HEK293T (cell line): ENCODE measurements around the gene FSCN2.
"Not testable (repeated sequence)": the region's sequence is repeated elsewhere in the genome, so short reads cannot be mapped to it uniquely, and the experiment has no call there.

Experiments used
- CTCF ChIA-PET: fragments of 350-600 bp; formaldehyde crosslinking; extraction: SDS; loops from one replicate; lab custom pipeline; 2021; ENCODE audit warnings: antibody characterized with exemption, inconsistent platforms; lab: Yijun Ruan, JAX
- POLR2A ChIA-PET: fragments of 350-600 bp; formaldehyde crosslinking; extraction: SDS; loops from one replicate; lab custom pipeline; 2020; ENCODE audit warnings: antibody characterized with exemption, inconsistent platforms; lab: Yijun Ruan, JAX
- DNase-seq: peaks from one replicate; pipeline ENCODE4 v3.0.0; 2012; ENCODE audit warnings: mixed read lengths; ENCODE audit errors: extremely low spot score
- ARNT ChIP-seq: fragments of 450-650 bp; IDR thresholded peaks from 2 replicates; pipeline ENCODE4 v1.6.1; 2017; ENCODE audit warnings: mild to moderate bottlenecking
- BHLHE40 ChIP-seq: fragments of 450-650 bp; IDR thresholded peaks from 2 replicates; pipeline ENCODE4 v1.6.1; 2016; ENCODE audit warnings: mild to moderate bottlenecking, moderate library complexity, borderline replicate concordance
- CTBP1 ChIP-seq: fragments of 450-650 bp; IDR thresholded peaks from 2 replicates; pipeline ENCODE4 v1.6.1; 2016; ENCODE audit warnings: borderline replicate concordance
- ELF4 ChIP-seq: fragments of 450-650 bp; IDR thresholded peaks from 2 replicates; pipeline ENCODE4 v1.6.1; 2017; ENCODE audit warnings: antibody characterized with exemption
- FOXA1 ChIP-seq: fragments of 450-650 bp; IDR thresholded peaks from 2 replicates; pipeline ENCODE4 v1.6.1; 2016; ENCODE audit warnings: mild to moderate bottlenecking
- FOXK2 ChIP-seq: fragments of 450-650 bp; IDR thresholded peaks from 2 replicates; pipeline ENCODE4 v1.6.1; 2016; ENCODE audit warnings: mild to moderate bottlenecking
- FOXM1 ChIP-seq: fragments of 450-650 bp; IDR thresholded peaks from 2 replicates; pipeline ENCODE4 v1.6.1; 2017; ENCODE audit warnings: mild to moderate bottlenecking, borderline replicate concordance
- L3MBTL2 ChIP-seq: fragments of 450-650 bp; conservative IDR thresholded peaks from 2 replicates; pipeline ENCODE4 v1.6.1; 2016; ENCODE audit warnings: mild to moderate bottlenecking
- LEF1 ChIP-seq: fragments of 450-650 bp; IDR thresholded peaks from 2 replicates; pipeline ENCODE4 v1.6.1; 2017; ENCODE audit warnings: mild to moderate bottlenecking, borderline replicate concordance
- NFRKB ChIP-seq: fragments of 450-650 bp; IDR thresholded peaks from 2 replicates; pipeline ENCODE4 v1.6.1; 2016; ENCODE audit warnings: mild to moderate bottlenecking, moderate library complexity
- SP1 ChIP-seq: fragments of 450-650 bp; IDR thresholded peaks from 2 replicates; pipeline ENCODE4 v1.6.1; 2017
- SUZ12 ChIP-seq: fragments of 450-650 bp; IDR thresholded peaks from 2 replicates; pipeline ENCODE4 v1.6.1; 2016; ENCODE audit warnings: mild to moderate bottlenecking
- TARDBP ChIP-seq: fragments of 450-650 bp; IDR thresholded peaks from 2 replicates; pipeline ENCODE4 v1.6.1; 2016
- ZNF384 ChIP-seq: fragments of 450-650 bp; IDR thresholded peaks from 2 replicates; pipeline ENCODE4 v1.6.1; 2016
- TF ChIP-seq, protein P1 (sequence below): fragments of 450-650 bp; IDR thresholded peaks from 2 replicates; pipeline ENCODE4 v1.6.1; 2016

FSCN2 gene

DNA sequence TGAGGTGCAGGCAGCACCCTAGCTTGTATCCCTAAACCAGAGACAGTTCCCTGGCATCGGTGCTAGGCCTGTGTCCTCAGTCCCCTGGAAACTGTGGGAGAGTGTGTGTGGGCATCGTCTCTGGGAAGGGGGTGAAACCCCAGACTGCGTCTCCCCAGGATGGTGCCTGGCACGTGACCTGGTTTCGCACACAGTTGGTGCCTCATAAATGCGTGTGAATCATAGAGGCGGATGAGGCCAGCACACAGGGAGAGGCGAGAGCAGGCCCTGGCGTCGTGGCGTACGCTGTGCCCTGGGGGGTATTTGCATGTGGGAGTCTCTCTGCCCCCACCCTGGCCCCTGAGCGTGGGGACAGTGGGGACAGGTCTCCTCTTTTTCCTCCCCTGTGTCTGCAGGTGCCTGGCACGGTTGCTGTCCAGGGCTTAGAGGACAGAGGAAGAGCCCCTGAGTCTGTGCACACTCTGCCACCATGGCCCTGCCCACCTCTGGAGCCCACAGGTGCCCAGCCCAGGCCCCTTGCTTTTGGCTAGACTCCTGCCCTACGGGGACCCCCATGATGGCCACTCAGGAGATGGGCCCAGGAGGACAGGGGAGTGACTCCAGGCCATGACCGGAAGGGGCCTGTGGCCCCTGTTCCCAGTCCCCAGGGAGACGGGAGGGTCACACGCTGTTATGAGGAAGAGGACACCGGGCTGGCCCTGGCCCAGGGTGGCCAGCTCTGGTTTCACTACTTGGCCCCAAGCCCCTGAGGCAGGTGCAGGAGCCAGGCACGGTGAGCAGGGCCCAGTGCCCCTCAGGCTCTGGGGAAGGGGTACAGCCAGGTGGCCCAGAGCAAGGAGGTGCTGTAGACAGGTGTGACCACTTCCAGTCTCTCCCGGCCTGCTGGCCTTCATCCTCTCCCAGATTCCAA lies 1.3 kb upstream of the FSCN2 start:
- POLR2A ChIA-PET: no interaction called here
- CTCF ChIA-PET: no interaction called here
- no peak for DNase-seq
- TF ChIP-seq NFRKB (no peak), ELF4 (no peak), FOXK2 (no peak), ARNT (no peak), SUZ12 (no peak)

DNA sequence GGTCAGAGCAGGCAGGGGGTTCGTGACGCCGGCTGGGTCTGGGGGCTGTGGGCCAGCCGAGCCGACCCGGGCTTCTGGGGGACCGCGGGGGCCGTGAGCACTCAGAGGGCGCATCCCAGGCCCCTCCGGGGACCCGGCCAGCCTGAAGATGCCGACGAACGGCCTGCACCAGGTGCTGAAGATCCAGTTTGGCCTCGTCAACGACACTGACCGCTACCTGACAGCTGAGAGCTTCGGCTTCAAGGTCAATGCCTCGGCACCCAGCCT lies 140 bp downstream of the FSCN2 start:
- POLR2A ChIA-PET: interaction anchor here (0.9 to 1.8 kb wide), 2 partner anchors 14 to 24 kb away, joined by 3 to 4 read pairs; partner anchors contain the start of gene FAAP100
- CTCF ChIA-PET: no interaction called here
- no peak for DNase-seq
- no peak for TF ChIP-seq TARDBP
- no peak for TF ChIP-seq L3MBTL2
- TF ChIP-seq, protein P1, sequence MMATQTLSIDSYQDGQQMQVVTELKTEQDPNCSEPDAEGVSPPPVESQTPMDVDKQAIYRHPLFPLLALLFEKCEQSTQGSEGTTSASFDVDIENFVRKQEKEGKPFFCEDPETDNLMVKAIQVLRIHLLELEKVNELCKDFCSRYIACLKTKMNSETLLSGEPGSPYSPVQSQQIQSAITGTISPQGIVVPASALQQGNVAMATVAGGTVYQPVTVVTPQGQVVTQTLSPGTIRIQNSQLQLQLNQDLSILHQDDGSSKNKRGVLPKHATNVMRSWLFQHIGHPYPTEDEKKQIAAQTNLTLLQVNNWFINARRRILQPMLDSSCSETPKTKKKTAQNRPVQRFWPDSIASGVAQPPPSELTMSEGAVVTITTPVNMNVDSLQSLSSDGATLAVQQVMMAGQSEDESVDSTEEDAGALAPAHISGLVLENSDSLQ: no peak
- no peak for TF ChIP-seq LEF1
- TF ChIP-seq ARNT: no peak
- no peak for TF ChIP-seq FOXA1

DNA sequence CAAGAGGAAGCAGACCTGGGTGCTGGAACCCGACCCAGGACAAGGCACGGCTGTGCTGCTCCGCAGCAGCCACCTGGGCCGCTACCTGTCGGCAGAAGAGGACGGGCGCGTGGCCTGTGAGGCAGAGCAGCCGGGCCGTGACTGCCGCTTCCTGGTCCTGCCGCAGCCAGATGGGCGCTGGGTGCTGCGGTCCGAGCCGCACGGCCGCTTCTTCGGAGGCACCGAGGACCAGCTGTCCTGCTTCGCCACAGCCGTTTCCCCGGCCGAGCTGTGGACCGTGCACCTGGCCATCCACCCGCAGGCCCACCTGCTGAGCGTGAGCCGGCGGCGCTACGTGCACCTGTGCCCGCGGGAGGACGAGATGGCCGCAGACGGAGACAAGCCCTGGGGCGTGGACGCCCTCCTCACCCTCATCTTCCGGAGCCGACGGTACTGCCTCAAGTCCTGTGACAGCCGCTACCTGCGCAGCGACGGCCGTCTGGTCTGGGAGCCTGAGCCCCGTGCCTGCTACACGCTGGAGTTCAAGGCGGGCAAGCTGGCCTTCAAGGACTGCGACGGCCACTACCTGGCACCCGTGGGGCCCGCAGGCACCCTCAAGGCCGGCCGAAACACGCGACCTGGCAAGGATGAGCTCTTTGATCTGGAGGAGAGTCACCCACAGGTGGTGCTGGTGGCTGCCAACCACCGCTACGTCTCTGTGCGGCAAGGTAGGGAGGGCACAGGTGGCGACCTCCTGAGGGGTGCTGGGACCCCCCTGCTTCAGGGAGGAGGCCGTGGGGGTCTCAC lies 667 bp downstream of the FSCN2 start:
- POLR2A ChIA-PET: interaction anchor here (0.9 to 1.8 kb wide), 2 partner anchors 13 to 23 kb away, joined by 3 to 4 read pairs; partner anchors contain the start of gene FAAP100
- DNase-seq: no peak
- TF ChIP-seq L3MBTL2: no peak
- TF ChIP-seq FOXK2: no peak
- CTCF ChIA-PET: no interaction called here

DNA sequence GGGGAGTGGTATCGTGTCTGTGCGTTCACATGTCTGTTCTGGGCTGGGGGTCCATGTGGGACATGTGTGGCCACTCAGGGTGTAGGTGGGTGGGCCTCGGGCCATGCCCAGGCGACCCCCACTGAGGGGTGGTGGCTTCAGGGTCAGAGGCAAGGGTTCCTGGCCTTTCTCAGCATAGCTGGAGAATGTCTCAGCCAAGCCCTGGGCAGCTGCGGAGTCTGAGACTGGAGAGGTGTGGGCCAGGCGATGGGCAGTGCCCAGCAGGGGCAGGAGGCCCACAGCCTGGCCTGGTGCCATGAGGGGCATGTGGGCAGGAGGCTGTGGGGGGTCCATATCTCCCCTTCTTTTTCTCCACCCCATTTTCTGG lies 1.2 kb downstream of the FSCN2 start:
- TF ChIP-seq LEF1 (no peak), SUZ12 (no peak), ELF4 (no peak), SP1 (no peak), BHLHE40 (no peak)
- DNase-seq: no peak
- POLR2A ChIA-PET: interaction anchor here (1.8 kb wide), 1 partner anchor 23 kb away, joined by 4 read pairs; the partner anchor contains the start of gene FAAP100
- CTCF ChIA-PET: no interaction called here

DNA sequence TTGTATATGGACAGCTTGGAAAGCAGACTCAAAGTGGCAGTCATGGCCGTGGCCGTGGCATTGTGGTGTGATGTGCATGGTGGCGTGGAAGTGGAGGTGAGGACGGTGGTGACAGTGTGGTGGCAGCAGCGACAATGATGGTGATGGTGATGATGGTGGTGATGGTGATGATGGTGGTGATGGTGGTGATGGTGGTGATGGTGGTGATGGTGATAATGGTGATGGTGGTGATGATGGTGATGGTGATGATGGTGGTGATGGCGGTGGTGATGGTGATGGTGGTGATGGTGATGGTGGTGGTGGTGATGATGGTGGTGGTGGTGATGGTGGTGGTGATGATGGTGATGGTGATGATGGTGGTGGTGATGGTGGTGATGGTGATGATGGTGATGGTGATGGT lies 2.8 kb downstream of the FSCN2 start:
- CTCF ChIA-PET, DNase-seq, POLR2A ChIA-PET: not testable (repeated sequence)

DNA sequence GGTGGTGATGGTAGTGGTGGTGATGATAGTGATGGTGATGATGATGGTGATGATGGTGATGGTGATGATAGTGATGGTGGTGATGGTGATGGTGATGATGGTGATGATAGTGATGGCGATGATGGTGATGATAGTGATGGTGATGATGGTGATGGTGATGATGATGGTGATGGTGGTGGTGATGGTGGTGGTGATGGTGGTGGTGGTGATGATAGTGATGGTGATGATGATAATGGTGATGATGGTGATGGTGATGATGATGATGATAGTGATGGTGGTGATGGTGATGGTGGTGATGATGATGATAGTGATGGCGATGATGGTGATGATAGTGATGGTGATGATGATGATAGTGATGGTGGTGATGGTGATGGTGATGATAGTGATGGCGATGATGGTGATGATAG lies 3.8 kb downstream of the FSCN2 start:
- DNase-seq, POLR2A ChIA-PET, CTCF ChIA-PET: not testable (repeated sequence)

DNA sequence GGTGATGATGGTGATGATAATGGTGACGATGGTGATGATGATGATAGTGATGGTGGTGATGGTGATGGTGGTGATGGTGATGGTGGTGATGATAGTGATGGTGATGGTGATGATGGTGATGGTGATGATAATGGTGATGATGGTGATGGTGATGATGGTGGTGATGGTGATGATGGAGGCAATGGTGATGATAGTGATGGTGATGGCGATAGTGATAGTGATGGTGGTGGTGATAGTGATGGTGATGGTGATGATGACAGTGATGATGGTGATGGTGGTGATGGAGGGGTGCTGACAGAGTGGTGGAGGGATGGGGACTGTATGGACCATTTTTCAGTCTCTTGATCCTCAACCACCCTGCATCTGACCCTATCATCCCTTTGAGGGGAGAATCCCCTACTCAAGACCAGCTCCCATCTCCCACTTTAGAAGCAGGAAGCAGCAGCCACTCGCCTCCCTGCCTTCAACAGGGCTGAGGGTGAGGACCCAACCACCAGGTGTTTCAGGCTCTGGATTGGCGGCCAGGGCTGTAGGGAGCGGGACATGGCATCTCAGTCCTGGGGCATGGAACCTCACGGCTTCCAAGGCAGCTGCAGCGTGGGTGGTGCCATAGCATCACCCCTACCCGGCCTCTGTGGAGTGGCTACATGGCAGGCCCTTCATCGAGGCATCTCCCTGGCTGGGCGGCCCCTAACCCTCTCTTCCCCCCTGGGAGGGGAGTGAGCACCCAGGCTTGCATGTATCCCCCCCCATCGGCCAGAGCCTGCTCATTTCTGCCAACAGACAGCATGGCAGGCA lies 4.5 kb downstream of the FSCN2 start:
- TF ChIP-seq ELF4 (no peak), BHLHE40 (no peak)
- CTCF ChIA-PET: no interaction called here
- POLR2A ChIA-PET: interaction anchor here (1.2 kb wide), 1 partner anchor 12 kb away, joined by 4 read pairs; no protein-coding TSS in a partner anchor
- no peak for DNase-seq

DNA sequence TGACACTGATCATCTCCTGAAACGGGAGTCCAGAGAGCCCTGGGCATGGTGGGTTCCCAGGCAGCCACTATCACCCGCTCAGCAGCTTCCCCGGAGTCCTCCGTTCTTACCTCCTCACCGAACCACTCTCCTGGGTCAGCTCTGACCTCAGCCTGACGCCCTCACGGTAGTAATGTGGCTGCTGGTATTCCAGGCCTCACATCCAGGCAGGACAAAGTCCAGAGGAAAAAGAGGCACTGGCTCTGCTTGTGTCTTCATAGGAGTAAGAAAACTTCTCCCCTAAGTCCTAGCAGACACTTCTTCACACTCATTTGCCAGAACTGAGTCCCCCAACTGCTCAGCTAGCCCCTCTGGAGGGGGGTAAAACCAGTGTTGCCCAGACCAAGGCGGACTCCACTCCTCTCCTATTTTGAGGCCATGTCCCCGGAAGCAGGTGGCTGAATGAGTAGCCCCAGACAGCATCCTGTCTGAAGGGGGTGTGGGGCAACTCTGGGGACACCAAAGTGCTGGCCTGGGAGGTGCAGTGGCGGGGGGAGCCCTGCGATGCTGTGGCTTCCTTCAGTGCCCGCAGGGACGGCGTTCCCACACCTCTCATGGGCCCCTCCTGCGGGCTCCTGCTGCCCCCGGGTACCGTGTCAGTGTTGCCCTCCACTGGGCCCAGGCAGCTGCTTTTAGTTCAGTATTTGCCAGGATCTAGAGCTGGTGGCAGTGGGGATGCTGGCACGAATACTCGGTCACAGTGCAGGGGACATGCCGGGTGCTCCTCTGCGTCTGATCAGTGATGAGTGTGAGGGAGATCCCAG lies 5.4 kb downstream of the FSCN2 start:
- no peak for TF ChIP-seq LEF1
- TF ChIP-seq SP1: no peak
- TF ChIP-seq CTBP1: no peak
- TF ChIP-seq TARDBP: no peak
- no peak for TF ChIP-seq FOXM1
- no peak for TF ChIP-seq NFRKB
- TF ChIP-seq ELF4: no peak
- no peak for TF ChIP-seq SUZ12
- no peak for TF ChIP-seq BHLHE40
- TF ChIP-seq, protein P1: no peak
- TF ChIP-seq FOXK2: no peak
- no peak for TF ChIP-seq ZNF384
- no peak for DNase-seq
- ChIA-PET CTCF (no interaction called here), POLR2A (interaction anchor here (0.8 to 1.3 kb wide), 3 partner anchors 11 to 81 kb away, joined by 3 to 4 read pairs (median 3); partner anchors contain the start of gene FAAP100)
